ENCODE data around the gene STEAP4. TPM values are rescaled to one million over a fixed set of nuclear protein-coding genes. Genes with fewer than 3 reads are reported as not detected.

The STEAP4 gene
- total and polyA plus RNA-seq, 9 of the 15 experiments (the other 6 are each of a cell fraction or from before 2014, with no cell fraction given): 0.07 TPM; not detected in 8

DNA sequence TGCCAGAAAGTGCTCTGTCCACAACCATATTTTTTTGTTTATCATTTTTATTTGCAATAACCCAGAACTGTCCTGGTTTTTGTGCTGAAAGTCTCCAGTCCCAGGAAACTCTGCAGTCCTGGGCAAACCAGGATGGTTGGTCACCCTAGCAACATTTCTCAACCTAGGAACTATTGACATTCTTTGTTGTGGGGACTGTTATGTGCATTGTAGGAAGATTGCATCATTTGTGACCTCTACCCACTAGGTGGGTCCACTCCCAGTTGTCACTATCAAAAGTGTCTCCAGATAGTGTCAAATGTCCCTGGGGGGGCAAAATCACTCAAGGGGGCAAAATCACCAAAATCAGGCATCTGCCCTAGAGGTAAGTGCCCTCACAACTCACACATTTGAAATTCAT is 72.9 kb downstream of the STEAP4 start (continued):
- TF ChIP-seq POLR2G (IDR thresholded peaks at IDR 0.05; ENCODE audit: low read depth, low read length) (no peak), SNAPC5 (CRISPR knock-in tag; IDR thresholded peaks at IDR 0.05) (no peak), NR2C1 (IDR thresholded peaks at IDR 0.05) (no peak), NR2C1 (tag; IDR thresholded peaks at IDR 0.05) (no peak), SOX6 (IDR thresholded peaks at IDR 0.05) (peak; percentile 68; the same call in 1 of the 2 replicates), TCF7L2 (IDR thresholded peaks at IDR 0.05; ENCODE audit: low read depth, low read length) (no peak), ESRRA (IDR thresholded peaks at IDR 0.05; ENCODE audit: borderline replicate concordance, low read depth) (peak; percentile 21; the same call in 1 of the 2 replicates), CHCHD3 (CRISPR knock-in tag; IDR thresholded peaks at IDR 0.05) (no peak), GABPA (tag; conservative IDR thresholded peaks at IDR 0.05; ENCODE audit: low read depth) (no peak), BRF1 (IDR thresholded peaks at IDR 0.05; ENCODE audit: borderline replicate concordance, extremely low read depth, insufficient read length) (no peak), ZSCAN32 (CRISPR knock-in tag; IDR thresholded peaks at IDR 0.05) (0 out of 2 replicates have a peak, but pooled peaks have one; percentile 55), ZNF512 (tag; IDR thresholded peaks at IDR 0.05) (no peak), ATF7 (IDR thresholded peaks at IDR 0.05) (peak; percentile 47; the same call in 1 of the 2 replicates), CREM (IDR thresholded peaks at IDR 0.05; ENCODE audit: low read depth) (no peak), HNRNPL (IDR thresholded peaks at IDR 0.05; ENCODE audit: low read depth, low read length) (no peak), ZNF668 (CRISPR knock-in tag; IDR thresholded peaks at IDR 0.05) (no peak), NFYB (IDR thresholded peaks at IDR 0.05; ENCODE audit: extremely low read depth, insufficient read length) (no peak)
- TF ChIP-seq, protein P1, sequence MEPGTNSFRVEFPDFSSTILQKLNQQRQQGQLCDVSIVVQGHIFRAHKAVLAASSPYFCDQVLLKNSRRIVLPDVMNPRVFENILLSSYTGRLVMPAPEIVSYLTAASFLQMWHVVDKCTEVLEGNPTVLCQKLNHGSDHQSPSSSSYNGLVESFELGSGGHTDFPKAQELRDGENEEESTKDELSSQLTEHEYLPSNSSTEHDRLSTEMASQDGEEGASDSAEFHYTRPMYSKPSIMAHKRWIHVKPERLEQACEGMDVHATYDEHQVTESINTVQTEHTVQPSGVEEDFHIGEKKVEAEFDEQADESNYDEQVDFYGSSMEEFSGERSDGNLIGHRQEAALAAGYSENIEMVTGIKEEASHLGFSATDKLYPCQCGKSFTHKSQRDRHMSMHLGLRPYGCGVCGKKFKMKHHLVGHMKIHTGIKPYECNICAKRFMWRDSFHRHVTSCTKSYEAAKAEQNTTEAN (CRISPR knock-in tag; IDR thresholded peaks at IDR 0.05): no peak
- TF ChIP-seq, protein P2, sequence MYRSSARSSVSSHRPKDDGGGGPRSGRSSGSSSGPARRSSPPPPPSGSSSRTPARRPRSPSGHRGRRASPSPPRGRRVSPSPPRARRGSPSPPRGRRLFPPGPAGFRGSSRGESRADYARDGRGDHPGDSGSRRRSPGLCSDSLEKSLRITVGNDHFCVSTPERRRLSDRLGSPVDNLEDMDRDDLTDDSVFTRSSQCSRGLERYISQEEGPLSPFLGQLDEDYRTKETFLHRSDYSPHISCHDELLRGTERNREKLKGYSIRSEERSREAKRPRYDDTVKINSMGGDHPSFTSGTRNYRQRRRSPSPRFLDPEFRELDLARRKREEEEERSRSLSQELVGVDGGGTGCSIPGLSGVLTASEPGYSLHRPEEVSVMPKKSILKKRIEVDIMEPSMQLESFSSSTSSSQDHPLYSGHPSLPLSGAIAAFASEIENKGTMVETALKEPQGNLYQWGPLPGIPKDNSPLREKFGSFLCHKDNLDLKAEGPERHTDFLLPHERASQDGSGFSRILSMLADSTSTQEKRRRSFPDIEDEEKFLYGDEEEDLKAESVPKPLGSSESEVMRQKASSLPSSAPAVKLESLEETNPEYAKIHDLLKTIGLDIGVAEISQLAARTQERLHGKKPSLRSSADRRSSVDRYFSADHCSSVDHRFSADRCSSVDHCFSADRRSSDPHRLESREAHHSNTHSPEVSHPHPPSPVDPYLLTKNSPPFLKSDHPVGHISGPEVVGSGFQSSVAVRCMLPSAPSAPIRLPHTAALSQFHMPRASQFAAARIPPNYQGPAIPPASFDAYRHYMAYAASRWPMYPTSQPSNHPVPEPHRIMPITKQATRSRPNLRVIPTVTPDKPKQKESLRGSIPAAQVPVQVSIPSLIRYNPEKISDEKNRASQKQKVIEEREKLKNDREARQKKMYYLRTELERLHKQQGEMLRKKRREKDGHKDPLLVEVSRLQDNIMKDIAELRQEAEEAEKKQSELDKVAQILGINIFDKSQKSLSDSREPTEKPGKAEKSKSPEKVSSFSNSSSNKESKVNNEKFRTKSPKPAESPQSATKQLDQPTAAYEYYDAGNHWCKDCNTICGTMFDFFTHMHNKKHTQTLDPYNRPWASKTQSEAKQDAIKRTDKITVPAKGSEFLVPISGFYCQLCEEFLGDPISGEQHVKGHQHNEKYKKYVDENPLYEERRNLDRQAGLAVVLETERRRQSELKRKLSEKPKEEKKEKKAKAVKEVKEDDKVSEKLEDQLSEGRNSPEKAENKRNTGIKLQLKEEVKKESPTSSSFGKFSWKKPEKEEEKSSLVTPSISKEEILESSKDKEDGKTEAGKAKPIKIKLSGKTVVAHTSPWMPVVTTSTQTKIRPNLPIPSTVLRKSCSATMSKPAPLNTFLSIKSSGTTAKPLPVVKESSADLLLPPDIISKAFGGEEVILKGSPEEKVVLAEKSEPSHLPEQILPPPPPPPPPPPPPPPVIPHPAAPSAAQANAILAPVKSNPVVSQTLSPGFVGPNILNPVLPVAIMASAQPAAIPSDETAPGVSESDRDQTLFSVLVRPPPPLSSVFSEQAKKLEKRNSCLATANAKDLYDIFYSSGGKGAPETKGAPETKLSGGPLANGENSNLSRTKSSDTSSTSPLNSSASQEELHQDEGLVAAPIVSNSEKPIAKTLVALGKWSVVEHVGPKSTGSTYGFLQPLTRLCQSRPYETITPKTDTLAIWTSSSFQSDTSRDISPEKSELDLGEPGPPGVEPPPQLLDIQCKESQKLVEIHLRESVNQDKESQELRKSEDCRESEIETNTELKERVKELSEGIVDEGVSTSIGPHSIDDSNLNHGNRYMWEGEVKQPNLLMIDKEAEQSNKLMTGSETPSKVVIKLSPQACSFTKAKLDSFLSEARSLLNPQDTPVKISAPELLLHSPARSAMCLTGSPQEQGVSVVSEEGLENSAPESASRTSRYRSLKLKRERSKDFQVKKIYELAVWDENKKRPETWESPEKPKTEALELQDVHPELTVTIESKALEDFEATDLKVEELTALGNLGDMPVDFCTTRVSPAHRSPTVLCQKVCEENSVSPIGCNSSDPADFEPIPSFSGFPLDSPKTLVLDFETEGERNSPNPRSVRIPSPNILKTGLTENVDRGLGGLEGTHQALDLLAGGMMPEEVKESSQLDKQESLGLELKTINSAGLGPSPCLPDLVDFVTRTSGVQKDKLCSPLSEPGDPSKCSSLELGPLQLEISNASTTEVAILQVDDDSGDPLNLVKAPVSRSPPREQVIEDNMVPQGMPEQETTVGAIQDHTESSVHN (IDR thresholded peaks at IDR 0.05; ENCODE audit: borderline replicate concordance in 1 of 2, low read depth in 1 of 2): no peak
